ENCODE results near the gene CERS1. TPM values are rescaled to one million over a fixed set of nuclear protein-coding genes. Genes with fewer than 3 reads are reported as not detected.

Gene CERS1
- total RNA-seq, 1 experiment from 2014 or later: 4.4 TPM

GRCh38 chr19:18941628-18942354 is 45.8 kb upstream of the CERS1 start:
- intact Hi-C loops (cut with micrococcal nuclease; ENCODE audit: unreplicated experiment): no loop called here
- no peak overlapping the region for H3K4me3 Mint-ChIP-seq (ENCODE audit: low read depth, unreplicated experiment)
- DNase-seq: no peak
- H3K9me3 Mint-ChIP-seq (ENCODE audit: low read depth, unreplicated experiment): no peaks in the 10 kb centered on the region
- no peak overlapping the region for H3K27ac Mint-ChIP-seq (ENCODE audit: unreplicated experiment)
- TF ChIP-seq, protein P1, sequence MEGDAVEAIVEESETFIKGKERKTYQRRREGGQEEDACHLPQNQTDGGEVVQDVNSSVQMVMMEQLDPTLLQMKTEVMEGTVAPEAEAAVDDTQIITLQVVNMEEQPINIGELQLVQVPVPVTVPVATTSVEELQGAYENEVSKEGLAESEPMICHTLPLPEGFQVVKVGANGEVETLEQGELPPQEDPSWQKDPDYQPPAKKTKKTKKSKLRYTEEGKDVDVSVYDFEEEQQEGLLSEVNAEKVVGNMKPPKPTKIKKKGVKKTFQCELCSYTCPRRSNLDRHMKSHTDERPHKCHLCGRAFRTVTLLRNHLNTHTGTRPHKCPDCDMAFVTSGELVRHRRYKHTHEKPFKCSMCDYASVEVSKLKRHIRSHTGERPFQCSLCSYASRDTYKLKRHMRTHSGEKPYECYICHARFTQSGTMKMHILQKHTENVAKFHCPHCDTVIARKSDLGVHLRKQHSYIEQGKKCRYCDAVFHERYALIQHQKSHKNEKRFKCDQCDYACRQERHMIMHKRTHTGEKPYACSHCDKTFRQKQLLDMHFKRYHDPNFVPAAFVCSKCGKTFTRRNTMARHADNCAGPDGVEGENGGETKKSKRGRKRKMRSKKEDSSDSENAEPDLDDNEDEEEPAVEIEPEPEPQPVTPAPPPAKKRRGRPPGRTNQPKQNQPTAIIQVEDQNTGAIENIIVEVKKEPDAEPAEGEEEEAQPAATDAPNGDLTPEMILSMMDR (IDR thresholded peaks at IDR 0.05; ENCODE audit: unreplicated experiment): no peak
- H3K4me1 Mint-ChIP-seq (ENCODE audit: low read depth, unreplicated experiment): peaks cover 8% of the 10 kb centered on the region
- H3K27me3 Mint-ChIP-seq (ENCODE audit: unreplicated experiment): no peaks in the 10 kb centered on the region
- H3K36me3 Mint-ChIP-seq (ENCODE audit: insufficient read depth, unreplicated experiment): peaks cover 32% of the 10 kb centered on the region
- CTCF ChIA-PET: no interaction called here
- BruUV-seq (replicated peaks): no TSS peak

DNA sequence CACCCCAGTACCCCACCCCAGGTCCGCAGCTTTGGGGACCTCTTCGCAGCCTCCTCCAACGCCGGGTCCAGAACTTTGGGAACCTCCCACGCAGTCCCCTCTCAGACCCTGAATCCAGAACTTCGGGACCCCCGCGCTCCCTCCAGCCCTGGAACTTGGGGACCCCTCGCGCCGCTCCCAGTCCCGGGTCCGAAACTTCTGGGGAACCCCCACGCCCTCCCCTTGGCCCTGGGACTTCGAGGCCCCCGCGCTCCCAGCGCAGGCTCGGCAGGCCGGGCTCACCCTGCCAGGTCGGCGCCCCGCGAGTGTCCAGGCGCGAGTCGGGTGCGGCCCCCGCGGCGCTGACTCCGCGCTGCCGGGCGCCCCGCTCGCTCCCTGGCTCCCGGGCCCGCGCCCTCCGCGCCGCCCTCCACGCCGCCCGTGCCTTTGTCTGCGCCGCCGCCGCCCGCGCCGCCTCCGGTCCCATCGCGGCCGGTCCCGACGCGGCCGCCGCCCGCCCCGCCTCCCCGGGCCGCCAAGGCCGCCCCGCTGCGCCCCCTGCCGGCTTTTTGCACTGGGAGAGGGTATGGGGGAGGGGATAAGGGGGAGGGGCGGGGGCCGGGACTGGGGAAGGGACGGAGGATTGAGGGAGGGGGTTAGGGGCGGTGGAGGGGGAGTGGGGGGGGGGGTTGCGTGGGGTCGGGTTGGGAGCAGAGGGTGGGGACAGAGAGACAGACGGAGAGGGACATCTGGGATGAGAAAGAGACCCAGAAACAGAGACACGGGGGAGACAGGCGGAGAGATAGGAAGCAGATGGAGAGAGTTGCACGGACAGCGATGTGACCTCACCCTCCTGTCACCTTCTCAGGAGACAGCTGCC is 45.0 kb upstream of the CERS1 start, which contains the start of gene HOMER3:
Gene HOMER3, minus strand, starts transcription at position 449 of the 859 bp plus-strand sequence. CDS start 2,235 bp downstream, outside the sequence.
- Mint-ChIP-seq H3K4me3 (ENCODE audit: low read depth, unreplicated experiment) (peak within 1 kb of the TSS; percentile 82), H3K9me3 (ENCODE audit: low read depth, unreplicated experiment) (no peaks in the 10 kb centered on the region), H3K4me1 (ENCODE audit: low read depth, unreplicated experiment) (peaks cover 8% of the 10 kb centered on the region), H3K36me3 (ENCODE audit: insufficient read depth, unreplicated experiment) (peaks cover 32% of the 10 kb centered on the region), H3K27me3 (ENCODE audit: unreplicated experiment) (no peaks in the 10 kb centered on the region), H3K27ac (ENCODE audit: unreplicated experiment) (peak within 1 kb of the TSS; percentile 89)
- no TSS peak for BruUV-seq (replicated peaks)
- TF ChIP-seq, protein P1 (IDR thresholded peaks at IDR 0.05; ENCODE audit: unreplicated experiment): no peak
- intact Hi-C loops (cut with micrococcal nuclease; ENCODE audit: unreplicated experiment): no loop called here
- peak; percentile 78 for DNase-seq
- CTCF ChIA-PET: no interaction called here

GRCh38 chr19:18939922-18940768 is 44.2 kb upstream of the CERS1 start:
- CTCF ChIA-PET: no interaction called here
- intact Hi-C loops (cut with micrococcal nuclease; ENCODE audit: unreplicated experiment): no loop called here
- Mint-ChIP-seq H3K36me3 (ENCODE audit: insufficient read depth, unreplicated experiment) (peaks cover 32% of the 10 kb centered on the region), H3K4me3 (ENCODE audit: low read depth, unreplicated experiment) (peak overlapping the region; percentile 82), H3K27ac (ENCODE audit: unreplicated experiment) (peak overlapping the region; percentile 89), H3K9me3 (ENCODE audit: low read depth, unreplicated experiment) (no peaks in the 10 kb centered on the region), H3K4me1 (ENCODE audit: low read depth, unreplicated experiment) (peaks cover 8% of the 10 kb centered on the region), H3K27me3 (ENCODE audit: unreplicated experiment) (no peaks in the 10 kb centered on the region)
- TF ChIP-seq, protein P1 (IDR thresholded peaks at IDR 0.05; ENCODE audit: unreplicated experiment): no peak
- DNase-seq: peak; percentile 40
- no TSS peak for BruUV-seq (replicated peaks)

- TF ChIP-seq, protein P1 (IDR thresholded peaks at IDR 0.05; ENCODE audit: unreplicated experiment): no peak
- TSS peak; percentile 31 for BruUV-seq (replicated peaks)
- H3K4me1 Mint-ChIP-seq (ENCODE audit: low read depth, unreplicated experiment): peaks cover 8% of the 10 kb centered on the region
- peaks cover 37% of the 10 kb centered on the region for H3K36me3 Mint-ChIP-seq (ENCODE audit: insufficient read depth, unreplicated experiment)
- H3K9me3 Mint-ChIP-seq (ENCODE audit: low read depth, unreplicated experiment): no peaks in the 10 kb centered on the region
- DNase-seq: no peak
- H3K27me3 Mint-ChIP-seq (ENCODE audit: unreplicated experiment): no peaks in the 10 kb centered on the region
- intact Hi-C loops (cut with micrococcal nuclease; ENCODE audit: unreplicated experiment): no loop called here
- H3K27ac Mint-ChIP-seq (ENCODE audit: unreplicated experiment): no peak overlapping the region
- peak overlapping the region; percentile 82 for H3K4me3 Mint-ChIP-seq (ENCODE audit: low read depth, unreplicated experiment)
- CTCF ChIA-PET: no interaction called here
Measured at GRCh38 chr19:18939163-18939562, 43.2 kb upstream of the CERS1 start.
